ENCODE data around the gene FIS1. TPM values are rescaled to one million over a fixed set of nuclear protein-coding genes. Genes with fewer than 3 reads are reported as not detected.
A peak's percentile ranks its signal among the peaks of the same experiment; 100 is the strongest.

FIS1 gene
- polyA plus RNA-seq, 10 donors = 99.3 to 141 (median 119) TPM

GRCh38 chr7:101236292-101236835 lies 8.5 kb downstream of the FIS1 start:
- no peak for DNase-seq

GRCh38 chr7:101235522-101235921 lies 9.4 kb downstream of the FIS1 start:
- no peak for DNase-seq

GRCh38 chr7:101235050-101235449 lies 9.8 kb downstream of the FIS1 start:
- no peak for DNase-seq

GRCh38 chr7:101234636-101235035 lies 10.2 kb downstream of the FIS1 start:
- DNase-seq = no peak

GRCh38 chr7:101233907-101234547 lies 10.9 kb downstream of the FIS1 start:
- DNase-seq = no peak

- DNase-seq = no peak
These were observed 12.6 kb downstream of the FIS1 start for GRCh38 chr7:101232141-101232850.

GRCh38 chr7:101231644-101232043 lies 13.2 kb downstream of the FIS1 start:
- no peak for DNase-seq

GRCh38 chr7:101226721-101227120 lies 18.2 kb downstream of the FIS1 start:
- no peak for DNase-seq

GRCh38 chr7:101225650-101226049 lies 19.2 kb downstream of the FIS1 start:
- no peak for DNase-seq

- DNase-seq = no peak
These were observed 21.4 kb downstream of the FIS1 start for GRCh38 chr7:101223528-101223927.

- DNase-seq = no peak
These were observed 22.5 kb downstream of the FIS1 start for GRCh38 chr7:101222275-101222830.

- DNase-seq = no peak
These were observed 24.6 kb downstream of the FIS1 start for GRCh38 chr7:101220295-101220694.

GRCh38 chr7:101218236-101219125 lies 26.4 kb downstream of the FIS1 start:
- no peak for DNase-seq

GRCh38 chr7:101217388-101218235 lies 27.3 kb downstream of the FIS1 start, which contains the start of the genes PLOD3 and ZNHIT1:
Gene PLOD3 (minus strand): TSS chr7:101217581. CDS start chr7:101217274, 307 bp downstream.
Gene ZNHIT1 (plus strand): TSS chr7:101218165. CDS start chr7:101218196, 31 bp downstream.
- peak; percentile 98 to 99 (median 98) for DNase-seq

- peak in 1 of 3 donors; percentile 59 for DNase-seq
These were observed 28.0 kb downstream of the FIS1 start for GRCh38 chr7:101216860-101217387.

- peak in 1 of 3 donors; percentile 21 for DNase-seq
These were observed 28.7 kb downstream of the FIS1 start for GRCh38 chr7:101216001-101216859.

- no peak for DNase-seq
These were observed 32.9 kb downstream of the FIS1 start for GRCh38 chr7:101212014-101212413.

- no peak for DNase-seq
These were observed 33.4 kb downstream of the FIS1 start for GRCh38 chr7:101211501-101211900.

GRCh38 chr7:101210143-101210542 lies 34.7 kb downstream of the FIS1 start:
- DNase-seq = no peak

All from muscle of back (tissue), 11 donors.